MM.1S (cell line): Measurements from ENCODE around the gene SDHAF1.

Experiments used
- DNase-seq: peaks from one replicate; pipeline ENCODE4 v3.0.0-alpha.2; 2015
- H2AFZ ChIP-seq: fragments of 300-600 bp; sonication (generic); 2 replicates; pipeline ENCODE4 v1.6.0; 2016; ENCODE audit warnings: antibody characterized with exemption, low read length
- H3F3A ChIP-seq: fragments of 300-600 bp; sonication (generic); 2 replicates; pipeline ENCODE4 v1.6.1; 2016; ENCODE audit warnings: mild to moderate bottlenecking, antibody characterized with exemption, low read length, moderate library complexity, mixed read lengths; ENCODE audit not compliant: insufficient read depth
- H3K27ac ChIP-seq: fragments of 300-600 bp; sonication (generic); 2 replicates; pipeline ENCODE4 v1.5.1; 2016; ENCODE audit warnings: mild to moderate bottlenecking, low read length
- H3K27me3 ChIP-seq: fragments of 300-600 bp; sonication (generic); replicated peaks from 2 replicates; pipeline ENCODE4 v1.6.0; 2016; ENCODE audit warnings: low read length; ENCODE audit not compliant: insufficient read depth
- H3K36me3 ChIP-seq: fragments of 300-600 bp; sonication (generic); replicated peaks from 2 replicates; pipeline ENCODE4 v1.6.1; 2016; ENCODE audit warnings: mild to moderate bottlenecking, low read length, mixed read lengths; ENCODE audit not compliant: insufficient read depth
- H3K4me1 ChIP-seq: fragments of 300-600 bp; sonication (generic); 2 replicates; pipeline ENCODE4 v1.6.1; 2016; ENCODE audit warnings: low read length, mixed read lengths
- H3K4me2 ChIP-seq: fragments of 300-600 bp; sonication (generic); 2 replicates; pipeline ENCODE4 v1.6.0; 2016; ENCODE audit warnings: low read depth, low read length
- H3K4me3 ChIP-seq: fragments of 300-600 bp; sonication (generic); 2 replicates; pipeline ENCODE4 v1.5.1; 2016; ENCODE audit warnings: low read length, mixed read lengths
- H3K79me2 ChIP-seq: fragments of 300-600 bp; sonication (generic); 2 replicates; pipeline ENCODE4 v1.6.1; 2016; ENCODE audit warnings: mixed run types, low read length, mixed read lengths
- H3K9ac ChIP-seq: fragments of 300-600 bp; sonication (generic); 2 replicates; pipeline ENCODE4 v1.6.1; 2016; ENCODE audit warnings: low read length, mixed read lengths
- H3K9me2 ChIP-seq: fragments of 300-600 bp; sonication (generic); replicated peaks from 2 replicates; pipeline ENCODE4 v1.6.1; 2016; ENCODE audit warnings: mild to moderate bottlenecking, low read length, mixed read lengths; ENCODE audit not compliant: insufficient read depth
- H3K9me3 ChIP-seq: fragments of 300-600 bp; sonication (generic); replicated peaks from 2 replicates; pipeline ENCODE4 v1.6.1; 2016; ENCODE audit warnings: mild to moderate bottlenecking, low read length, mixed read lengths; ENCODE audit not compliant: insufficient read depth
- H4K20me1 ChIP-seq: fragments of 300-600 bp; sonication (generic); 2 replicates; pipeline ENCODE4 v1.6.1; 2016; ENCODE audit warnings: mild to moderate bottlenecking, low read length, moderate library complexity, mixed read lengths; ENCODE audit not compliant: insufficient read depth
- EZH2 ChIP-seq: fragments of 300-600 bp; sonication (generic); optimal IDR thresholded peaks from 2 replicates; pipeline ENCODE3; 2017; ENCODE audit warnings: low read depth, mild to moderate bottlenecking, antibody characterized with exemption, low read length, mixed read lengths
- EZH2phosphoT487 ChIP-seq: fragments of 300-600 bp; sonication (generic); IDR thresholded peaks from 2 replicates; pipeline ENCODE4 v1.6.1; 2018; ENCODE audit warnings: antibody characterized with exemption, low read length
- TF ChIP-seq, protein P1 (sequence below): fragments of 300-600 bp; sonication (generic); IDR thresholded peaks from 2 replicates; pipeline ENCODE4 v1.5.1; 2016; ENCODE audit warnings: antibody characterized with exemption, low read length, mixed read lengths

Gene SDHAF1

DNA sequence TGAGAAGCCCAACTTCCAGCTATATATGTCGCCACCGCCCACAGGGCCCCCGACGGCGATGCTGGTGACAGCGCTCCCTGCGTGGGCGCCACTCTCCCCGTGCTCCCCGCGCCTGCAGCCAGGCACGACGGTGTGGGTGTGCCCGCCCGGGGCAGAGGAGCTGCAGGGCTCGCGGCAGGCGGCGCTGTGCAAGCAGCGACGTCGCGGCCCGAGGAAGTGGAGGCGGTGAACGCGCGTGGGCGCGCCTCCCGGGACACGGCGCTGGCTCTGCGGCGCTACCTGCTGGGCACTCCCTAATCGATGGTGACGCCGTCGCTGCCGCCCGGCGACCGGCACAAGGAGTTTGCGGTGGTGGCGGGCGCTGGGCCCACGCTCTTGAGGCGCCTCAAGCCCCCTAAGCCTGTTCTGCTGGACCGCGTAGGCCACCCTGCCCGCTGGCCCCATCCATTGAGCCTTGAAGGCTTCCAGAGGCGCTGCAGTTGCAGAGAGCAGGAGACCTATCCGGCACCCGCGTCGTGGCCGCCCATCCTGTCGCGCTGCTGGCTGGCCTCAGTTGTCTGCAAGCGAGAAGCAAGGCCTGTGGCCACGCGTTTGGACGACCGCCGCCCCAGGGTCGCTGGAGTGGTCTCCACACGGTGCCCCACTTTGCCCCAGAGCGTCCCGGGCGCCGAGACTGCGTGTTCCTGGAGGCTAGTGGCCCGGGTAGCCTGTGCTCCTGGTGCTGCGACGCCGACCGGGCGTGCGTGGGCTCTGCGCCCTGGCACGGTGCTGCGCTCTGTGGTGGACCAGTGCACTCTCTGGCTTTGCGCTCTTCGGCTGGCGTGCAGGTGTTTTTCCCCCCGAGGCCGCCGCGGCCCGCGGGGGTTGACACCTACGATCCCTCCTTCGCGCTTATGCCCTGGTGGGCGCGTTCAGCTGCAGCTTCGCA lies 35.7 kb upstream of the SDHAF1 start:
- Histone ChIP-seq H3K27me3 (peaks cover 59% of the 10 kb centered on the region), H3K36me3 (no peaks in the 10 kb centered on the region), H3K79me2 (no peaks in the 10 kb centered on the region), H3K4me3 (no peak overlapping the region), H3K27ac (no peak overlapping the region), H3K9me3 (no peaks in the 10 kb centered on the region), H2AFZ (no peak overlapping the region), H3K4me2 (no peak overlapping the region), H4K20me1 (no peaks in the 10 kb centered on the region), H3F3A (no peaks in the 10 kb centered on the region), H3K9ac (no peak overlapping the region), H3K4me1 (no peaks in the 10 kb centered on the region), H3K9me2 (no peaks in the 10 kb centered on the region)
- TF ChIP-seq, protein P1, sequence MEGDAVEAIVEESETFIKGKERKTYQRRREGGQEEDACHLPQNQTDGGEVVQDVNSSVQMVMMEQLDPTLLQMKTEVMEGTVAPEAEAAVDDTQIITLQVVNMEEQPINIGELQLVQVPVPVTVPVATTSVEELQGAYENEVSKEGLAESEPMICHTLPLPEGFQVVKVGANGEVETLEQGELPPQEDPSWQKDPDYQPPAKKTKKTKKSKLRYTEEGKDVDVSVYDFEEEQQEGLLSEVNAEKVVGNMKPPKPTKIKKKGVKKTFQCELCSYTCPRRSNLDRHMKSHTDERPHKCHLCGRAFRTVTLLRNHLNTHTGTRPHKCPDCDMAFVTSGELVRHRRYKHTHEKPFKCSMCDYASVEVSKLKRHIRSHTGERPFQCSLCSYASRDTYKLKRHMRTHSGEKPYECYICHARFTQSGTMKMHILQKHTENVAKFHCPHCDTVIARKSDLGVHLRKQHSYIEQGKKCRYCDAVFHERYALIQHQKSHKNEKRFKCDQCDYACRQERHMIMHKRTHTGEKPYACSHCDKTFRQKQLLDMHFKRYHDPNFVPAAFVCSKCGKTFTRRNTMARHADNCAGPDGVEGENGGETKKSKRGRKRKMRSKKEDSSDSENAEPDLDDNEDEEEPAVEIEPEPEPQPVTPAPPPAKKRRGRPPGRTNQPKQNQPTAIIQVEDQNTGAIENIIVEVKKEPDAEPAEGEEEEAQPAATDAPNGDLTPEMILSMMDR = no peak
- TF ChIP-seq EZH2 = no peak
- DNase-seq = no peak

DNA sequence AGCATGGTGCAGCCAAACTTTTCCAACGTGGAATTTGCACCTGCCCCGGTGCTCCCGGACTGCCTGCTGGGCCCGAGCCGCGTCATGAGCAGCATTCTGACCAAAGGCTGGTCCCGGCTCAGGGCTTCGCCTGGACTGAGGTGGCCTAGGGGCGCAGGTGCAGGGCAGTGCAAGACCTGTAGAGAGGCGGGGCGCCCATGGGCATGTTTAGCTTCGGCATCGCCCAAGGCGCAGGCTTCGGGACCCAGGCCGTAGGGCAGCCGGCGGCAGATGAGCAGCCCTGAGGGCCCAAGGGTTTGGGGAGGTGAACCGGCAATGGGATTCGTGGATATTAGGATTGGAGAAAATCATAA lies 35.0 kb upstream of the SDHAF1 start:
- no peaks in the 10 kb centered on the region for H3K9me2 ChIP-seq
- H2AFZ ChIP-seq = no peak overlapping the region
- no peaks in the 10 kb centered on the region for H3K9me3 ChIP-seq
- H3K4me3 ChIP-seq = no peak overlapping the region
- no peaks in the 10 kb centered on the region for H4K20me1 ChIP-seq
- no peak for DNase-seq
- H3K27ac ChIP-seq = no peak overlapping the region
- no peak overlapping the region for H3K4me2 ChIP-seq
- H3K4me1 ChIP-seq = no peaks in the 10 kb centered on the region
- peaks cover 59% of the 10 kb centered on the region for H3K27me3 ChIP-seq
- H3K9ac ChIP-seq = no peak overlapping the region
- no peaks in the 10 kb centered on the region for H3K36me3 ChIP-seq
- H3F3A ChIP-seq = no peaks in the 10 kb centered on the region
- H3K79me2 ChIP-seq = no peaks in the 10 kb centered on the region
- no peak for TF ChIP-seq EZH2phosphoT487
- TF ChIP-seq, protein P1 = no peak
- TF ChIP-seq EZH2 = no peak

DNA sequence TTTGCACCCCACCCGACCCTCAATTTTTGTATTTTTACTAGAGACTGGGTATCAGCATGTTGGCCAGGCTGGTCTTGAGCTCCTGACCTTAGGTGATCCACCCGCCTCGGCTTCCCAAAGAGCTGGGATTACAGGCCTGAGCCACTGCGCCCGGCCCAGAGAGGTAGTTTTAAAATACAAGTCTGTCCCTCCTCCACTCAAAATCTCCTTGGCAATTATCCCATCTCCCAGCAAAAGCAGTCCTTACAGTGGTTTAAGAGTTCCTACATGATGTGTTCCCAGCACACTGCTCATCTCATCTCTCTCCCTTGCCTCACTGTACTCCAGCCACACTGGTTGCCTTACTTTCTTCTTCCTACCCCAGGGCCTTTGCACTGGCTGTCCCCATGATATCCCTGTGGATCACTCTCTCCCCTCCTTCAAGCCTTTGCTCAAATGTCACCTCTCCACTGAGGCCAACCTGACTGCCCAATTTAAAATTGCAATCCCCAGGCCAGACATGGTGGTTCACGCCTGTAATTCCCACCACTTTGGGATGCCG lies 34.5 kb upstream of the SDHAF1 start:
- Histone ChIP-seq H3K9me3 (no peaks in the 10 kb centered on the region), H3K79me2 (no peaks in the 10 kb centered on the region), H3K4me3 (no peak overlapping the region), H3F3A (no peaks in the 10 kb centered on the region), H3K36me3 (no peaks in the 10 kb centered on the region), H3K4me1 (no peaks in the 10 kb centered on the region), H2AFZ (no peak overlapping the region), H3K9ac (no peak overlapping the region), H4K20me1 (no peaks in the 10 kb centered on the region), H3K9me2 (no peaks in the 10 kb centered on the region), H3K4me2 (no peak overlapping the region), H3K27me3 (peaks cover 61% of the 10 kb centered on the region), H3K27ac (no peak overlapping the region)
- no peak for DNase-seq
- TF ChIP-seq, protein P1 = no peak
- TF ChIP-seq EZH2phosphoT487 = no peak
- TF ChIP-seq EZH2 = no peak
